SW 1271 (cell line): ENCODE data around the gene UBE2F.
A peak's percentile ranks its signal among the peaks of the same experiment; 100 is the strongest.
"Not testable (repeated sequence)": the region's sequence is repeated elsewhere in the genome, so short reads cannot be mapped to it uniquely, and the experiment has no call there.

ENCODE experiments used
- DNase-seq, 2 experiments: peaks; one replicate each; lab custom pipeline; 2025; lab: John Stamatoyannopoulos, UW

UBE2F gene

GRCh38 chr2:237944302-237944701 is 22.5 kb upstream of the UBE2F start:
- DNase-seq, result no peak

GRCh38 chr2:237946423-237946822 is 20.4 kb upstream of the UBE2F start:
- DNase-seq, result no peak

- not testable (repeated sequence) for DNase-seq
Observed at GRCh38 chr2:237951354-237951753, 15.5 kb upstream of the UBE2F start.

GRCh38 chr2:237951878-237952277 is 14.9 kb upstream of the UBE2F start:
- no peak for DNase-seq

GRCh38 chr2:237952851-237953250 is 14.0 kb upstream of the UBE2F start:
- no peak for DNase-seq

GRCh38 chr2:237955640-237956401 is 11.0 kb upstream of the UBE2F start:
- DNase-seq, result no peak

GRCh38 chr2:237956402-237956736 is 10.4 kb upstream of the UBE2F start:
- no peak for DNase-seq

GRCh38 chr2:237961637-237962036 is 5.2 kb upstream of the UBE2F start:
- no peak for DNase-seq

- no peak for DNase-seq
Observed at GRCh38 chr2:237962432-237963084, 4.3 kb upstream of the UBE2F start.

- not testable (repeated sequence) for DNase-seq
Observed at GRCh38 chr2:237963490-237963991, 3.3 kb upstream of the UBE2F start.

- DNase-seq, result no peak
Observed at GRCh38 chr2:237964194-237964577, 2.6 kb upstream of the UBE2F start.

GRCh38 chr2:237964578-237965404 is 2.0 kb upstream of the UBE2F start:
- DNase-seq, result no peak

- DNase-seq, result not testable (repeated sequence)
Observed at GRCh38 chr2:237965844-237966243, 970 bp upstream of the UBE2F start.

- no peak for DNase-seq
Observed at GRCh38 chr2:237966250-237966564, 607 bp upstream of the UBE2F start.

GRCh38 chr2:237967463-237967951 is 693 bp downstream of the UBE2F start:
- peak in 1 of 2 experiments; percentile 9 for DNase-seq

- DNase-seq, result peak in 1 of 2 experiments; percentile 15
Observed at GRCh38 chr2:237968048-237968862, 1.4 kb downstream of the UBE2F start.

GRCh38 chr2:237971661-237972060 is 4.8 kb downstream of the UBE2F start:
- no peak for DNase-seq

GRCh38 chr2:237972211-237972610 is 5.4 kb downstream of the UBE2F start:
- DNase-seq, result no peak

- no peak for DNase-seq
Observed at GRCh38 chr2:237972936-237973335, 6.1 kb downstream of the UBE2F start.

GRCh38 chr2:237977380-237977779 is 10.6 kb downstream of the UBE2F start:
- no peak for DNase-seq

- DNase-seq, result no peak
Observed at GRCh38 chr2:237978058-237978712, 11.4 kb downstream of the UBE2F start.
